Measurements from ENCODE around the gene PBX4. TPM values are rescaled to one million over a fixed set of nuclear protein-coding genes. Genes with fewer than 3 reads are reported as not detected.

PBX4 gene
- total and polyA plus RNA-seq, 2 experiments from 2014 or later = 2.6 to 4.1 TPM

DNA sequence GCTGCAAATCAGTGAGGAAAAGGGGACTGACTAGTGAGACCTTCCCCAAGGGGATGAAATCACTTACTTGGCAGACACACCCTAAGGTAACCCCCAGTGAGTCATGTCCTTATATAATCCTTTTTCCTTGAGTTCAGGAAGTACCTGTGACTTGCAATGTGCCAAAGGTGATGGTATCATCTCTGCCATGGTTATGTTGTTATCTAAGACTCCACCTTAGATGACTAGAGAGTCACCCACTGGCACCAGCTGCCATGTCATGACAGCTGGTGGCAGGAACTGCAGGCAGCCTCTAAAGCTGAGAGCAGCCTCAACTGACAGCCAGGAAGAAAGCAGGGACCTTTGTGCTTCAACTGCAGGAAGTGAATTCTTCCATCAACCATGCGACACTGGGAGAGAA lies 12.5 kb downstream of the PBX4 start:
- Mint-ChIP-seq H3K36me3 (ENCODE audit: low read depth) (no peaks in the 10 kb centered on the region), H3K27me3 (ENCODE audit: insufficient read depth, low read depth, poor library complexity) (peaks cover 8% of the 10 kb centered on the region), H3K9me3 (no peaks in the 10 kb centered on the region), H3K4me1 (peaks cover 23% of the 10 kb centered on the region), H3K4me3 (no peak overlapping the region), H3K27ac (no peak overlapping the region; the same call in 1 of the 2 replicates)
- Histone ChIP-seq H3K4me2 (no peak overlapping the region), H2AFZ (no peak overlapping the region), H3K4me3 (no peak overlapping the region), H3K27ac (ENCODE audit: low read depth) (no peak overlapping the region; the same call in none of the 2 replicates), H3K79me2 (replicated peaks; ENCODE audit: insufficient read depth) (no peaks in the 10 kb centered on the region), H3K4me1 (ENCODE audit: insufficient read depth) (peaks cover 16% of the 10 kb centered on the region; the same call in 1 of the 2 replicates), H3K27me3 (ENCODE audit: insufficient read depth) (no peaks in the 10 kb centered on the region), H3F3A (replicated peaks; ENCODE audit: low read depth) (no peaks in the 10 kb centered on the region), H4K20me1 (replicated peaks; ENCODE audit: insufficient read depth) (no peaks in the 10 kb centered on the region), H3K36me3 (ENCODE audit: insufficient read depth) (no peaks in the 10 kb centered on the region), H3K9me2 (ENCODE audit: insufficient read depth) (0 out of 2 replicates have a peak, but pooled peaks cover 3% of the 10 kb centered on the region)
- TF ChIP-seq, protein P1, sequence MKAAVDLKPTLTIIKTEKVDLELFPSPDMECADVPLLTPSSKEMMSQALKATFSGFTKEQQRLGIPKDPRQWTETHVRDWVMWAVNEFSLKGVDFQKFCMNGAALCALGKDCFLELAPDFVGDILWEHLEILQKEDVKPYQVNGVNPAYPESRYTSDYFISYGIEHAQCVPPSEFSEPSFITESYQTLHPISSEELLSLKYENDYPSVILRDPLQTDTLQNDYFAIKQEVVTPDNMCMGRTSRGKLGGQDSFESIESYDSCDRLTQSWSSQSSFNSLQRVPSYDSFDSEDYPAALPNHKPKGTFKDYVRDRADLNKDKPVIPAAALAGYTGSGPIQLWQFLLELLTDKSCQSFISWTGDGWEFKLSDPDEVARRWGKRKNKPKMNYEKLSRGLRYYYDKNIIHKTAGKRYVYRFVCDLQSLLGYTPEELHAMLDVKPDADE (IDR thresholded peaks at IDR 0.05) = no peak
- no peak for TF ChIP-seq CREB1 (CRISPR knock-in tag; IDR thresholded peaks at IDR 0.05; ENCODE audit: low read depth)
- TF ChIP-seq, protein P2, sequence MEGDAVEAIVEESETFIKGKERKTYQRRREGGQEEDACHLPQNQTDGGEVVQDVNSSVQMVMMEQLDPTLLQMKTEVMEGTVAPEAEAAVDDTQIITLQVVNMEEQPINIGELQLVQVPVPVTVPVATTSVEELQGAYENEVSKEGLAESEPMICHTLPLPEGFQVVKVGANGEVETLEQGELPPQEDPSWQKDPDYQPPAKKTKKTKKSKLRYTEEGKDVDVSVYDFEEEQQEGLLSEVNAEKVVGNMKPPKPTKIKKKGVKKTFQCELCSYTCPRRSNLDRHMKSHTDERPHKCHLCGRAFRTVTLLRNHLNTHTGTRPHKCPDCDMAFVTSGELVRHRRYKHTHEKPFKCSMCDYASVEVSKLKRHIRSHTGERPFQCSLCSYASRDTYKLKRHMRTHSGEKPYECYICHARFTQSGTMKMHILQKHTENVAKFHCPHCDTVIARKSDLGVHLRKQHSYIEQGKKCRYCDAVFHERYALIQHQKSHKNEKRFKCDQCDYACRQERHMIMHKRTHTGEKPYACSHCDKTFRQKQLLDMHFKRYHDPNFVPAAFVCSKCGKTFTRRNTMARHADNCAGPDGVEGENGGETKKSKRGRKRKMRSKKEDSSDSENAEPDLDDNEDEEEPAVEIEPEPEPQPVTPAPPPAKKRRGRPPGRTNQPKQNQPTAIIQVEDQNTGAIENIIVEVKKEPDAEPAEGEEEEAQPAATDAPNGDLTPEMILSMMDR (conservative IDR thresholded peaks at IDR 0.05; ENCODE audit: low read depth in 2 of 2) = no peak
- TF ChIP-seq, protein P3, sequence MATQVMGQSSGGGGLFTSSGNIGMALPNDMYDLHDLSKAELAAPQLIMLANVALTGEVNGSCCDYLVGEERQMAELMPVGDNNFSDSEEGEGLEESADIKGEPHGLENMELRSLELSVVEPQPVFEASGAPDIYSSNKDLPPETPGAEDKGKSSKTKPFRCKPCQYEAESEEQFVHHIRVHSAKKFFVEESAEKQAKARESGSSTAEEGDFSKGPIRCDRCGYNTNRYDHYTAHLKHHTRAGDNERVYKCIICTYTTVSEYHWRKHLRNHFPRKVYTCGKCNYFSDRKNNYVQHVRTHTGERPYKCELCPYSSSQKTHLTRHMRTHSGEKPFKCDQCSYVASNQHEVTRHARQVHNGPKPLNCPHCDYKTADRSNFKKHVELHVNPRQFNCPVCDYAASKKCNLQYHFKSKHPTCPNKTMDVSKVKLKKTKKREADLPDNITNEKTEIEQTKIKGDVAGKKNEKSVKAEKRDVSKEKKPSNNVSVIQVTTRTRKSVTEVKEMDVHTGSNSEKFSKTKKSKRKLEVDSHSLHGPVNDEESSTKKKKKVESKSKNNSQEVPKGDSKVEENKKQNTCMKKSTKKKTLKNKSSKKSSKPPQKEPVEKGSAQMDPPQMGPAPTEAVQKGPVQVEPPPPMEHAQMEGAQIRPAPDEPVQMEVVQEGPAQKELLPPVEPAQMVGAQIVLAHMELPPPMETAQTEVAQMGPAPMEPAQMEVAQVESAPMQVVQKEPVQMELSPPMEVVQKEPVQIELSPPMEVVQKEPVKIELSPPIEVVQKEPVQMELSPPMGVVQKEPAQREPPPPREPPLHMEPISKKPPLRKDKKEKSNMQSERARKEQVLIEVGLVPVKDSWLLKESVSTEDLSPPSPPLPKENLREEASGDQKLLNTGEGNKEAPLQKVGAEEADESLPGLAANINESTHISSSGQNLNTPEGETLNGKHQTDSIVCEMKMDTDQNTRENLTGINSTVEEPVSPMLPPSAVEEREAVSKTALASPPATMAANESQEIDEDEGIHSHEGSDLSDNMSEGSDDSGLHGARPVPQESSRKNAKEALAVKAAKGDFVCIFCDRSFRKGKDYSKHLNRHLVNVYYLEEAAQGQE (IDR thresholded peaks at IDR 0.05; ENCODE audit: unreplicated experiment) = no peak
- TF ChIP-seq EZH2phosphoT487 (IDR thresholded peaks at IDR 0.05; ENCODE audit: unreplicated experiment) = no peak
- no peak for TF ChIP-seq EZH2 (IDR thresholded peaks at IDR 0.05; ENCODE audit: low read depth, unreplicated experiment)
- TF ChIP-seq NANOG (IDR thresholded peaks at IDR 0.05; ENCODE audit: borderline replicate concordance) = no peak
- no peak for TF ChIP-seq POLR2AphosphoS5 (IDR thresholded peaks at IDR 0.05; ENCODE audit: low read depth)
- TF ChIP-seq, protein P4, sequence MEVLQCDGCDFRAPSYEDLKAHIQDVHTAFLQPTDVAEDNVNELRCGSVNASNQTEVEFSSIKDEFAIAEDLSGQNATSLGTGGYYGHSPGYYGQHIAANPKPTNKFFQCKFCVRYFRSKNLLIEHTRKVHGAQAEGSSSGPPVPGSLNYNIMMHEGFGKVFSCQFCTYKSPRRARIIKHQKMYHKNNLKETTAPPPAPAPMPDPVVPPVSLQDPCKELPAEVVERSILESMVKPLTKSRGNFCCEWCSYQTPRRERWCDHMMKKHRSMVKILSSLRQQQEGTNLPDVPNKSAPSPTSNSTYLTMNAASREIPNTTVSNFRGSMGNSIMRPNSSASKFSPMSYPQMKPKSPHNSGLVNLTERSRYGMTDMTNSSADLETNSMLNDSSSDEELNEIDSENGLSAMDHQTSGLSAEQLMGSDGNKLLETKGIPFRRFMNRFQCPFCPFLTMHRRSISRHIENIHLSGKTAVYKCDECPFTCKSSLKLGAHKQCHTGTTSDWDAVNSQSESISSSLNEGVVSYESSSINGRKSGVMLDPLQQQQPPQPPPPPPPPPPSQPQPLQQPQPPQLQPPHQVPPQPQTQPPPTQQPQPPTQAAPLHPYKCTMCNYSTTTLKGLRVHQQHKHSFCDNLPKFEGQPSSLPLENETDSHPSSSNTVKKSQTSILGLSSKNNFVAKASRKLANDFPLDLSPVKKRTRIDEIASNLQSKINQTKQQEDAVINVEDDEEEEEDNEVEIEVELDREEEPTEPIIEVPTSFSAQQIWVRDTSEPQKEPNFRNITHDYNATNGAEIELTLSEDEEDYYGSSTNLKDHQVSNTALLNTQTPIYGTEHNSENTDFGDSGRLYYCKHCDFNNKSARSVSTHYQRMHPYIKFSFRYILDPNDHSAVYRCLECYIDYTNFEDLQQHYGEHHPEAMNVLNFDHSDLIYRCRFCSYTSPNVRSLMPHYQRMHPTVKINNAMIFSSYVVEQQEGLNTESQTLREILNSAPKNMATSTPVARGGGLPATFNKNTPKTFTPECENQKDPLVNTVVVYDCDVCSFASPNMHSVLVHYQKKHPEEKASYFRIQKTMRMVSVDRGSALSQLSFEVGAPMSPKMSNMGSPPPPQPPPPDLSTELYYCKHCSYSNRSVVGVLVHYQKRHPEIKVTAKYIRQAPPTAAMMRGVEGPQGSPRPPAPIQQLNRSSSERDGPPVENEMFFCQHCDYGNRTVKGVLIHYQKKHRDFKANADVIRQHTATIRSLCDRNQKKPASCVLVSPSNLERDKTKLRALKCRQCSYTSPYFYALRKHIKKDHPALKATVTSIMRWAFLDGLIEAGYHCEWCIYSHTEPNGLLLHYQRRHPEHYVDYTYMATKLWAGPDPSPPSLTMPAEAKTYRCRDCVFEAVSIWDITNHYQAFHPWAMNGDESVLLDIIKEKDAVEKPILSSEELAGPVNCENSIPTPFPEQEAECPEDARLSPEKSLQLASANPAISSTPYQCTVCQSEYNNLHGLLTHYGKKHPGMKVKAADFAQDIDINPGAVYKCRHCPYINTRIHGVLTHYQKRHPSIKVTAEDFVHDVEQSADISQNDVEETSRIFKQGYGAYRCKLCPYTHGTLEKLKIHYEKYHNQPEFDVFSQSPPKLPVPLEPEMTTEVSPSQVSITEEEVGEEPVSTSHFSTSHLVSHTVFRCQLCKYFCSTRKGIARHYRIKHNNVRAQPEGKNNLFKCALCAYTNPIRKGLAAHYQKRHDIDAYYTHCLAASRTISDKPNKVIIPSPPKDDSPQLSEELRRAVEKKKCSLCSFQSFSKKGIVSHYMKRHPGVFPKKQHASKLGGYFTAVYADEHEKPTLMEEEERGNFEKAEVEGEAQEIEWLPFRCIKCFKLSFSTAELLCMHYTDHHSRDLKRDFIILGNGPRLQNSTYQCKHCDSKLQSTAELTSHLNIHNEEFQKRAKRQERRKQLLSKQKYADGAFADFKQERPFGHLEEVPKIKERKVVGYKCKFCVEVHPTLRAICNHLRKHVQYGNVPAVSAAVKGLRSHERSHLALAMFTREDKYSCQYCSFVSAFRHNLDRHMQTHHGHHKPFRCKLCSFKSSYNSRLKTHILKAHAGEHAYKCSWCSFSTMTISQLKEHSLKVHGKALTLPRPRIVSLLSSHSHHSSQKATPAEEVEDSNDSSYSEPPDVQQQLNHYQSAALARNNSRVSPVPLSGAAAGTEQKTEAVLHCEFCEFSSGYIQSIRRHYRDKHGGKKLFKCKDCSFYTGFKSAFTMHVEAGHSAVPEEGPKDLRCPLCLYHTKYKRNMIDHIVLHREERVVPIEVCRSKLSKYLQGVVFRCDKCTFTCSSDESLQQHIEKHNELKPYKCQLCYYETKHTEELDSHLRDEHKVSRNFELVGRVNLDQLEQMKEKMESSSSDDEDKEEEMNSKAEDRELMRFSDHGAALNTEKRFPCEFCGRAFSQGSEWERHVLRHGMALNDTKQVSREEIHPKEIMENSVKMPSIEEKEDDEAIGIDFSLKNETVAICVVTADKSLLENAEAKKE (CRISPR knock-in tag; IDR thresholded peaks at IDR 0.05) = no peak
- TF ChIP-seq STAT1 (IDR thresholded peaks at IDR 0.05; ENCODE audit: unreplicated experiment) = no peak
- TF ChIP-seq ZNF331 (CRISPR knock-in tag; IDR thresholded peaks at IDR 0.05; ENCODE audit: low read depth) = no peak
- no peak for TF ChIP-seq JUNB (IDR thresholded peaks at IDR 0.05; ENCODE audit: unreplicated experiment)
- no peak for TF ChIP-seq ZNF114 (CRISPR knock-in tag; IDR thresholded peaks at IDR 0.05)
- DNase-seq (ENCODE audit: low spot score) (no peak), ATAC-seq (no peak)

All from GM23338 (cell line).